Calu3 (cell line): ENCODE data around the gene KCNH2. TPM values are rescaled to one million over a fixed set of nuclear protein-coding genes. Genes with fewer than 3 reads are reported as not detected.

Source experiments
- BruUV-seq: library from RNA; stranded (reverse); fragments of 400-500 nt; replicated peaks from 2 replicates; lab custom pipeline; 2021; lab: Mats Ljungman, UMichigan
- CTCF ChIA-PET: fragments of 300-600 bp; sonication (Branson Sonifier 250); formaldehyde crosslinking; loops from one replicate; lab custom pipeline; 2022; ENCODE audit warnings: antibody characterized with exemption; lab: Charles Lee
- DNase-seq: peaks from one replicate; pipeline ENCODE4 v3.0.0; 2022
- H3K27ac Mint-ChIP-seq: one replicate; pipeline ENCODE4 v1.8.0; 2022; ENCODE audit warnings: mixed read lengths; ENCODE audit not compliant: unreplicated experiment
- H3K27me3 Mint-ChIP-seq: one replicate; pipeline ENCODE4 v1.8.0; 2022; ENCODE audit warnings: mixed read lengths; ENCODE audit not compliant: unreplicated experiment
- H3K36me3 Mint-ChIP-seq: one replicate; pipeline ENCODE4 v1.8.0; 2022; ENCODE audit warnings: mild to moderate bottlenecking, moderate library complexity, mixed read lengths; ENCODE audit not compliant: insufficient read depth, unreplicated experiment
- H3K4me1 Mint-ChIP-seq: one replicate; pipeline ENCODE4 v1.8.0; 2022; ENCODE audit warnings: mild to moderate bottlenecking, low read depth, mixed read lengths; ENCODE audit not compliant: unreplicated experiment
- H3K4me3 Mint-ChIP-seq: one replicate; pipeline ENCODE4 v1.8.0; 2022; ENCODE audit warnings: mild to moderate bottlenecking, low read depth, moderate library complexity, mixed read lengths; ENCODE audit not compliant: unreplicated experiment
- H3K9me3 Mint-ChIP-seq: one replicate; pipeline ENCODE4 v1.8.0; 2022; ENCODE audit warnings: low read depth, mixed read lengths; ENCODE audit not compliant: unreplicated experiment
- CTCF ChIP-seq: fragments of 200-600 bp; IDR thresholded peaks from one replicate; pipeline ENCODE4 v1.8.0; 2022; ENCODE audit warnings: antibody characterized with exemption; ENCODE audit not compliant: unreplicated experiment
- intact Hi-C: fragments of 100-400 bp; cut with micrococcal nuclease; formaldehyde crosslinking; loops from one replicate; pipeline ENCODE4 v1.10.0; 2022; ENCODE audit not compliant: unreplicated experiment
- total RNA-seq: library from RNA; stranded (reverse); gene quantifications from 2 replicates; pipeline ENCODE4 v1.2.3, GENCODE V29; 2022

The KCNH2 gene
- total RNA-seq, 1 experiment from 2014 or later, result 0.45 TPM

DNA sequence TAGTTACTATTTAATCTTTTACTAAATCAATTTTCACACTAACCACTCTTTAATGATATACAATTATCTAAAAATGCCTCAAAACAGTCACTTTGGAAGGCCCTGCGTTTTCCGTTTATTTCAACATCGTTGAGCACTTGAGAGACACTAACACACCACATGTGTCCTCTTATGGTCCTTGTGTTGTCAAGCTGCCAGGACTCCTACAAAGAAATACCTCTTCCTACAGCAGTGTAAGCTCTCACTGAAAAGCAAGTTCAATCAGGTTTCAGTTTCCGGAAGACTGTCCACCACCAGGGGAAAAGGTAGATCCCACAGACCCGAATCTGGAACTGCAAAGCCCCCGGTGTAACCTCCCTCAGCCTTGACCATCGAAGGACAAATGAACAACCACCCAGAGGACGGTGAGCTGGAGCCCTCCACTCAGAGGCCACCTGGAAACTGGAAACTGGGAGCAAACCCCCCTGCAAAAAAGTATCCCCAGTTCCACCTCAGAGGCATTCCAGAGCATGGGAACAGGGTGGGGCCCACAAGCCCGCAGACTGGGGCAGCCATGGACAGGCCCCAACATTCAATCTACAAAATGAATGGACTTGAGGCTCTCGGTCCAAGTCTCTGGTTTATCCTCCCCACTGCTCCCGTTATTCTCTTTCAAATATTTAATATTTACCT is 37.6 kb downstream of the KCNH2 start:
- Mint-ChIP-seq H3K4me3 (no peak overlapping the region), H3K36me3 (no peaks in the 10 kb centered on the region), H3K27me3 (peaks cover 69% of the 10 kb centered on the region), H3K9me3 (no peaks in the 10 kb centered on the region), H3K27ac (no peak overlapping the region), H3K4me1 (no peaks in the 10 kb centered on the region)
- CTCF ChIA-PET, result interaction anchor here (0.7 kb wide), 1 partner anchor 898 kb away, joined by 3 read pairs; no protein-coding TSS in a partner anchor
- TF ChIP-seq CTCF, result no peak
- intact Hi-C loops, result no loop called here
- DNase-seq, result no peak
- no TSS peak for BruUV-seq

DNA sequence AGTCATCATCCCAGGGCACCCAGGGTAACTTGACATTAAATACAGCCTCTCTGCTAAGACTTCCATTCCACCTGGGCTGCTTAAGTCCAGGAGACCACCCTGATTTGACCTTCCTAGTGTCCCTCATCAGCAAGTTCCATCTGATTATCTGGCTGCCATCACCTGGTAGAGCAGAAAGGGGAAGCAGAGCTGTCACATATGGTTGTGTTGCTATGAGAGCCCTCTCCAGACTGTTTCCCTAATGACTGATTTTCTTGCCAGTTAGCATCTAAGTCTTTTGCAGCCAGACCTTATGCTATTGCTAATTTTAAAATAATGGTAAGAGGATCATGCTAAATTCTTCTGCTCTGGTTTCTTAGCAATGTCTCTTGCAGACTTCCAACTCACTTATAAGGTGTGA is 38.7 kb downstream of the KCNH2 start:
- Mint-ChIP-seq H3K27ac (no peak overlapping the region), H3K27me3 (peaks cover 61% of the 10 kb centered on the region), H3K4me1 (no peaks in the 10 kb centered on the region), H3K9me3 (no peaks in the 10 kb centered on the region), H3K36me3 (no peaks in the 10 kb centered on the region), H3K4me3 (no peak overlapping the region)
- intact Hi-C loops, result no loop called here
- no peak for DNase-seq
- no peak for TF ChIP-seq CTCF
- no TSS peak for BruUV-seq
- CTCF ChIA-PET, result interaction anchor here (0.5 kb wide), 1 partner anchor 80 kb away, joined by 4 read pairs; no protein-coding TSS in a partner anchor

DNA sequence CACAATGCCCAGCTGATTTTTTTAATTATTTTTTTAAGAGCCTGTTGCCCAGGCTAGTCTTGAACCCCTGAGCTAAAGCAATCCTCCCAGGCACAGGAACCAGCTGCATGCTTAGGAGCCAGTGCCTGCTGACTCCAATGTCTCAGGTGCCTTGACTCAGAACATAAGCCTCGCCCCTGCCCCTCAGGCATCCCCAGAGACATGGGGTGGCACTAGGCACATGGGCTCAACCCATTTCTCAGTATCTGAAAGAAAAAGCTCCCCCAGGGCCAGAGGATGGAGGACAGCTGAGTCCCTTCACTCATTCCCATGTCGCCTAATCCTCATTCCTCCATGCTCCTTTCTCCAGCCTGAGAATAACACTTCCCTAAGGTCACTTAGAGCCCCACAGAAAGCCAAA is 39.1 kb downstream of the KCNH2 start:
- no peaks in the 10 kb centered on the region for H3K9me3 Mint-ChIP-seq
- H3K27ac Mint-ChIP-seq, result no peak overlapping the region
- DNase-seq, result no peak
- intact Hi-C loops, result no loop called here
- BruUV-seq, result no TSS peak
- no peaks in the 10 kb centered on the region for H3K4me1 Mint-ChIP-seq
- no peak overlapping the region for H3K4me3 Mint-ChIP-seq
- CTCF ChIA-PET, result interaction anchor here (0.5 kb wide), 1 partner anchor 80 kb away, joined by 4 read pairs; no protein-coding TSS in a partner anchor
- peaks cover 61% of the 10 kb centered on the region for H3K27me3 Mint-ChIP-seq
- no peaks in the 10 kb centered on the region for H3K36me3 Mint-ChIP-seq
- TF ChIP-seq CTCF, result no peak

- no peak overlapping the region for H3K27ac Mint-ChIP-seq
- CTCF ChIA-PET, result no interaction called here
- intact Hi-C loops, result no loop called here
- no peak for TF ChIP-seq CTCF
- DNase-seq, result no peak
- H3K4me3 Mint-ChIP-seq, result no peak overlapping the region
- peaks cover 1% of the 10 kb centered on the region for H3K36me3 Mint-ChIP-seq
- H3K27me3 Mint-ChIP-seq, result peaks cover 61% of the 10 kb centered on the region
- no TSS peak for BruUV-seq
- H3K4me1 Mint-ChIP-seq, result no peaks in the 10 kb centered on the region
- H3K9me3 Mint-ChIP-seq, result no peaks in the 10 kb centered on the region
Measured at GRCh38 chr7:150938566-150938965, 39.6 kb downstream of the KCNH2 start.
